Neural progenitor cell (in vitro differentiated cells): Measurements from ENCODE around the gene CALHM3.

ENCODE experiments used
- EZH2 ChIP-seq: fragments of 200-600 bp; sonication (generic); IDR thresholded peaks from 2 replicates; pipeline ENCODE4 v1.6.1; 2017; ENCODE audit warnings: antibody characterized with exemption, mild to moderate bottlenecking, moderate library complexity
- EZH2phosphoT487 ChIP-seq: fragments of 200-600 bp; sonication (generic); IDR thresholded peaks from 2 replicates; pipeline ENCODE4 v1.6.1; 2017; ENCODE audit warnings: antibody characterized with exemption
- TF ChIP-seq, protein P1 (sequence below): fragments of 200-600 bp; sonication (generic); IDR thresholded peaks from 2 replicates; pipeline ENCODE4 v1.5.1; 2017; ENCODE audit warnings: antibody characterized with exemption, mild to moderate bottlenecking

DNA sequence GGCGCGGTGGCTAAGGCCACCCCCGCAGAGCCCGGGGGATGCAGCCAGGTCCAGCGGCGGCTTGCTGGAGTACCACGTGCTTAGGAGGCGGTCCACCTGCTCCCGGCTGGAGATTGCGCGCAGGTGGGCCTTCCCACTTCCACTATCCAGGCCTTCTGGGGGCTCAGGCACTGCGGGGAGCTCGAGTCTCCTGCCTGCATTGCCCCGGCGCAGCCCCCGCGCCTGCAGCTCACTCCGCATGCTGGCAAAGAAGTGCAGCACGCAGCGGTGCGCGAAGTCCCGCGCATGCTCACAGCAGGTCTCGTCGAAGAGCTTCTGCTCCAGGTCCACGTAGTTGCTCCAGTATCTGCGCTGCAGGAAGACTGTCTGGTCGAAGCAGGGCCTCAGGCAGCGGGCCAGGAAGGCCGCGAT, 5.8 kb downstream of the CALHM3 start:
- TF ChIP-seq, protein P1, sequence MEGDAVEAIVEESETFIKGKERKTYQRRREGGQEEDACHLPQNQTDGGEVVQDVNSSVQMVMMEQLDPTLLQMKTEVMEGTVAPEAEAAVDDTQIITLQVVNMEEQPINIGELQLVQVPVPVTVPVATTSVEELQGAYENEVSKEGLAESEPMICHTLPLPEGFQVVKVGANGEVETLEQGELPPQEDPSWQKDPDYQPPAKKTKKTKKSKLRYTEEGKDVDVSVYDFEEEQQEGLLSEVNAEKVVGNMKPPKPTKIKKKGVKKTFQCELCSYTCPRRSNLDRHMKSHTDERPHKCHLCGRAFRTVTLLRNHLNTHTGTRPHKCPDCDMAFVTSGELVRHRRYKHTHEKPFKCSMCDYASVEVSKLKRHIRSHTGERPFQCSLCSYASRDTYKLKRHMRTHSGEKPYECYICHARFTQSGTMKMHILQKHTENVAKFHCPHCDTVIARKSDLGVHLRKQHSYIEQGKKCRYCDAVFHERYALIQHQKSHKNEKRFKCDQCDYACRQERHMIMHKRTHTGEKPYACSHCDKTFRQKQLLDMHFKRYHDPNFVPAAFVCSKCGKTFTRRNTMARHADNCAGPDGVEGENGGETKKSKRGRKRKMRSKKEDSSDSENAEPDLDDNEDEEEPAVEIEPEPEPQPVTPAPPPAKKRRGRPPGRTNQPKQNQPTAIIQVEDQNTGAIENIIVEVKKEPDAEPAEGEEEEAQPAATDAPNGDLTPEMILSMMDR, result no peak
- no peak for TF ChIP-seq EZH2
- TF ChIP-seq EZH2phosphoT487, result no peak
